IPS DF 19.7 (cell line): ENCODE measurements around the gene TLL2.

Source experiments
- DNase-seq: peaks from one replicate; pipeline ENCODE4 v3.0.0-alpha.2; 2013; ENCODE audit warnings: low read depth, low spot score

TLL2 gene

DNA sequence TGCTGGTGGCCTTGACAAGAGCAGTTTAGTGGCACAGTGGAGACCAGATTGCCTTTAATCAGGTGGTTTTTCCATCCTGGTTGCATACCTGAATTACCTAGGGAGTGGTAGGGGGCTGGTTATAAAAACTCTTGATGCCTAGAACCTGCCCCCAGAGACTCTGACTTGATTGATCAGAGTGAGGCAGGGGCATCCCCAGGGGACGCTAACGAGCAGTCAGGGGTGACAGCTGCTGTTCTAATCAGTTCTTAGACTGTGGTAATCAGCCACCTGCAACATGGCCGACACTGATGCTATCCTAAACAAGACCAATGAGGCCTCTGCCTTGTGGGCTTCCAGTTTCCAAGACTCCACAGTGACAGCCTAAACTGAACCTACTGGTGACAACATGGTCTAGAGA is 153.0 kb downstream of the TLL2 start:
- no peak for DNase-seq

- no peak for DNase-seq
Measured at GRCh38 chr10:96360331-96360730, 153.4 kb downstream of the TLL2 start.

GRCh38 chr10:96359616-96360015 is 154.1 kb downstream of the TLL2 start:
- no peak for DNase-seq

DNA sequence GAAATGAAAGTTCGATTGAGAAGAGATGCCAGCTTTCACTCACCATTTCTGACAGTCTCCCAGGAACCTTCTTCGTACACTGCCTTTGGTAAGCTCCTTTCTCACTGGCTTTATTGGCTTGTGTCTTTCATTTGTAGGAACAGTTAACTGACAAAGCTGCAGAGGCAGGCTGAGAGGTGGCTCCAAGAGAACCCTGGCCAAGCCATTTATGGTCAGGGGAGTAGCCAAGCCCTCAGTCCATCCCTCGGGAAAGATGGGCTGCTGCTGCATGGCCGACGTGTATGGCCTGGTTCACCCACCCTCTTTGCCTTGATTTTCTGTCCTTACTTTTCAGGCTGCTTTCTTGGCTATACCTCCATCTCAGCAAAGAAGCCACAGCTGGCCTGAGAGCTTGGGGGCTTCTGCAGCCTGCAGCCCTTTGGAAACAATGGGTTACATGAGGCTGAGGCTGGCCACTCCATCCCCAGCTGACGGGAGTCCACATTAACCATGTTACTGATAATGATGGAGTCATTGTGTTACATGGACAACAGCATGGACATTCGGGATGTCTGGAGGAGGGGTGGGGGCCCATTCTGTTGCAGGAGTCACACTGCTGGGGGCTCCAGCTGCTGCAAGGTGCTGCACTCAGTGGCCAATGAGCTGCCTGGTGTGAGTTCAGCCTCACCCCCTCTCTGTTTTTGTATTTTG is 154.7 kb downstream of the TLL2 start, which contains the start of gene OPALIN:
Gene OPALIN, minus strand, starts transcription at position 152 of the 690 bp plus-strand sequence. Its CDS starts 106 bp downstream, at position 46.
- DNase-seq: no peak

DNA sequence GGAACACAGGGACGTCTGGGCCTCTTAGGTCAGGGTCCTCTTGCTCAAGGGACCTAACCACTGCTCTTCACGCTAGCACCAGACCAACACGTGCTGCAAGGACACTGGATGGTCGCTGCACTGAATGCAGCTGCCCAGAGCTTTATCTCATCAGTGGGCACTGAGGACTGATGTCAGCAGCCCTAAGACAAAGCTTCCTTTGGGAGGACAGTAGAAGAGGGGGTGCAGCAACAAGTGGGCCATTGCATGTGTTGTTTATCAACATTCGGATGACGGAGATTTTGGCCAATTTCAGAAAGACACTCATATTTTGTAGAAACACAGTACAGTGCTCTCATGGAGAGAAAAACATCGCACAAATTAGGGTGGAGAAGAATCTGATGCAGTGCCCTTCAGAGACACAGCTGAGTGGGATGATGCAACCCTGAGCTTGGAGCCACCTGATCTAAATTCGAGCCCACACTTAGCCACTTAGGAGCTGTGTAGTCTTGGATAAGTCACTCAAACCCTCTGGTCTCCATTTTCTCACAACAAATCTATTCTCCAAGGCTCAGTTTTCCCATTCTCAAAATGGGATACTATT is 156.6 kb downstream of the TLL2 start:
- no peak for DNase-seq

- DNase-seq: no peak
Measured at GRCh38 chr10:96352582-96352981, 161.1 kb downstream of the TLL2 start.

GRCh38 chr10:96352027-96352426 is 161.7 kb downstream of the TLL2 start:
- DNase-seq: no peak

DNA sequence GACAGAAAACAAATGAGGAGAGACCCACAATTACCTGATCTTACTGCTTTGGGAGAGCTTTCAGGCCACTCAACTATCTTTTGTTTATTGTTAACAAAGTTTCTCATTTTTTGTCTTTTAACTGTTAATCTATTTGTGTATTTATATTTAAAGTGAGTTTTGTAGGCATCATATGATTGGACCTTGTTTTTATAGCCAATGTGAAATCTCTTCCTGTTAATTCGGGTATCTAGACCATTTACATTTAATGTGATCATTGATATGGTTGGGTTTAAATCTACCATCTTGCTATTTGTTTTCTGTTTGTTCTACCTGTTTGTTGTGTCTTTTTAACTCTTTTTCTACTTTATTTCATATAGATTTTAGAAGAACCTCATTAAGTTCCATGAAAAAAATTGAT is 167.4 kb downstream of the TLL2 start:
- no peak for DNase-seq

DNA sequence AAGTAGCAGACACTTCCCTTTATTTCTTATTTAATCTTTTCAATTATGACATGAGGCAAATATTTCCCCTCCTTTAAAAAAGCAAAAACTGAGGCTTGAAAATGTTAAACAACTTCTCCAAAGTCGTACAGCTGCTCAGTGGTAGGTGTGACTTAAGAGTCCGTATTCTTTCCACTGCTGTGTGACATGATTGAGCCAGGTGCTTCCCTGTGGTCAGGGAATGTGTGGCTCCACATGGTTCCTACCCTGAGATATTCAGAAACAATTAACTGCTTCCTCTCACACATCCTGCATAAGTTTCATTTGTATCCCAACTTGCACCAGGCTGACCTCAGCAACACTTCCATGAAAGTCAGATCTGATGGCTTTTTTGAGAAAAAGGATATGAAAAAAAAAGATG is 168.5 kb downstream of the TLL2 start:
- DNase-seq: peak; percentile 85

- DNase-seq: no peak
Measured at GRCh38 chr10:96344178-96344577, 169.5 kb downstream of the TLL2 start.

DNA sequence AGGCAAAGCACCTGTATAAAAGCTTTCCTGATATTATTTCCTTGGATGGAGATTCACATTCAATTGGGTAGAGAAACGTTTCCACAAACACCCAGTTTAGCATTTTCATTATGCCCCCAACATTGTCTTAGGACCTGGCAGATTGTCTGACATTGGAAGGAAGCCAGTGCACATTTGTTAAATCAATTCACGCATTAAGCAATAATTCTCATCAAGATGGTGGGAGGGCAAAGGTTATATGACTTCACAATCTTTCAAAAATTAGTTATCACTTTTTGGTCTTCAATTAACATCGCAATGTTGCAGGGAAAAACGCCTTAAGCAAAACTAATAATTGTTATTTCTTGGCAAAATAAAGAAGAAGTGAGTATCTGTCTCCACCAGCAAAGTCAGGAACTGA is 171.3 kb downstream of the TLL2 start:
- no peak for DNase-seq

DNA sequence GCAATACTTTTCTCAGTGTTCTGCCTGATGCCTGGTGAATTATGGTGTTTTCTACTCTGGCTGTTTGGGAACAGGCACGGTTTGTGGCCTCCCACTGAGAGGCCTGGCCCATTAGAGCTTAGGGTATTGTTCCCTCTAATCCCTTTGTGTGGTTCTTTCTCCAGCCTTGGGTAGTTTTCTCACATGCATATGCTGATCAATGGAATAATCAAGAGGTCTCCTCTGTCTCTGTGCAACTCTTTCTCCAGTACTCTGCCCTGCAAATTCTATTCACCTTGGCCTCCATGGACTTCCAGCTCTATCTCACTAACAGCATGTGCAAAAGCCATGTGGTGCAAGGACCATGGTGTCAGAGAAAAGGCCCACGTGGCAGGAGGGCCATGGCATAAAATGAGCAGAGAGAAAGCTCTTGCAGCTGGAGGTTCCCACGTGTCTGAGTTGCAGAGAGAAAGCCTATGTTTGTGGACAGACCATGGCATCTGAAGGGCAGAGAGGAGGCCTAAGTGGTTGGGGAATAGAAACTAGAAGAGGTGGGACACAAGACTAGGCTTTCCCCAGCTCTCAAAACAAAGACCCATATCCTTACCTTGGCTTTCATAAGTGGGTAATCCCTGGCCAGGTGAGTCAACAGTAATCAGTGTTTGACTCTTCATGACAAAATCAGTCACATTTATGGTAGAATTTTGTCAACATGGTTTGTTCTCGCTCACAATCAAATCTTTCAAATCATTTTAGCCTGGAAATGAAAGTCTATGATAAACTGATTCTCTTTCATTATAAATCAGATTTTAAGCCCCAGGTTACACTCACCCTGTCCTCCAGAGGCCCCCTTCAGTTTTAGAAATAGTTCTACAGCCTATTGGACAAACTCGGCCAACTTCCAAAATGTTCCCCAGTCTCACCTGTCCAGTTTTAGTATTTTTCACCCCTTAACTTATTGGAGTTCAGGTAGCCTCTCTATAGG is 172.2 kb downstream of the TLL2 start:
- DNase-seq: no peak

DNA sequence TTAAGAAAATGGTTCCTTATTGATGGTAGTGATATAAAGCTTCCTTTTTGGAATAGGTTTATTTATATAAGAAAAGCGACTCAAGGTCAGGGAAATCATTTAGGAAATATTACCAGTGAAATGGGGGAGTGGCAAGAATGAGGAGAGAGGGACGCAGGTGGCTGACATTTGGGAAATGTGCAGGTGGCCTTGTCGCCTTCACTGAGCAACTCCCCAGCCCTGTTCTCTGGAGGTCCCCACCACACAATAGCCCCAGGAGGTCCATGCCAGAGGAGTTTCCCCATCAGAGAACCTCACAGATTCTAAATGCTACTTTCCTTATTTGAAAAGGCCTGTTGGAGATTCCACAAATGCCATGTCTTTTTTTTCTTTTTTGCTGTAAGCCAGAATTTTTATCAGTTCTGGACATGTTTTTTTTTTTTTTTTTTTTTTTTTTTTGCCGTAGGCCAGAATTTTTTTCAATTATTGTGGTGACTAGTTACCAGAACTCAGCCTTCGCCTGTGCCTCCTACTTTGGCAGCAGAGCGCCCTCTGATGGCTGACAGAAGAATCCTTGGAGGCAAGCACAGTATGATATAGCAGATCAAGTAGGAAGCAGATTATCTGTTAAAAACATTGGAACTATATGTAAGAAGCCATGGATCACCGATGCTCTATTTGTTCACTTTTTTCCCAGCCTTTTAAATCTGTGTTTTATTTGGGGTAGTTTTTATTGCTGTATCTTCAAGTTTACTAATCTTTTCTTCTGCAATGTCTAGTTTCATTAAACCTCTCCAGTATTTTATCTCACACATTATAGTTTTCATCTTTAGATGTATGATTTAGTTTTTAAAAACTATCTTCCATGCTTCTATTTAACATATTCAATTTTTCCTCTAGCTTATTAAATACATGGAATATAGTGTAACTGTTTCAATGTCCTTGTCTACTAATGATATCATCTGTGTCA is 173.5 kb downstream of the TLL2 start:
- DNase-seq: no peak

- no peak for DNase-seq
Measured at GRCh38 chr10:96339383-96339782, 174.3 kb downstream of the TLL2 start.

DNA sequence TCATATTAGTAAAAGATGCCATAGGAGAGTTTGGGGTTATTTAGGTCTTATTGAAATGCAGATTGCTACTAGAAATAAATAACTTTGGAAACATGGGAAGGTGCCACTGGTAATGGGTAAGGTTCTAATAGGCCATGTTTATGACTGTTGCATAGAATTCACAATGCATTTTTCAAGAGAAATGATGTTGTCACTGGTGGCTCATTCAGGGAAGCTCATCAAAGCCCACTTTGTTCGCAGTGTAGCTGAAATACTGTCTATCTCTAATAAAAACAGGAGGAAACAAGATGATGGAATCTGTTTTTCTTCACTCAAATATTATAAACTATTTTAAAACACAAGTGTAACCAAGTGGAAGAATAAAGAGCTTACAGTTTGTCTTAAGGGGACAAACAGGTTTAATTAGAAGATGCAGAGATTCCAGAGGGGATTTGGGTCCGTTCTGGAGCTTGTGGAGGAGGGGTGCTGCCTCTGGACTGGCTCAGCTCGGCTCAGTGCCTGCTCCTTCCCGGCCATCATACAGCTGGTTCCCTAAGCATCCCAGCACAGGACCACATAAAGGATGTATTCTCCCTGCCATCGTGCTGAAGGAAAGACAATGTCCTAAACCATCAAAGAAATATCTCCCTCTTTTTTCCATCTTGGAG is 175.3 kb downstream of the TLL2 start:
- DNase-seq: no peak

- DNase-seq: no peak
Measured at GRCh38 chr10:96337106-96337505, 176.6 kb downstream of the TLL2 start.

GRCh38 chr10:96334616-96335526 is 178.9 kb downstream of the TLL2 start:
- no peak for DNase-seq

DNA sequence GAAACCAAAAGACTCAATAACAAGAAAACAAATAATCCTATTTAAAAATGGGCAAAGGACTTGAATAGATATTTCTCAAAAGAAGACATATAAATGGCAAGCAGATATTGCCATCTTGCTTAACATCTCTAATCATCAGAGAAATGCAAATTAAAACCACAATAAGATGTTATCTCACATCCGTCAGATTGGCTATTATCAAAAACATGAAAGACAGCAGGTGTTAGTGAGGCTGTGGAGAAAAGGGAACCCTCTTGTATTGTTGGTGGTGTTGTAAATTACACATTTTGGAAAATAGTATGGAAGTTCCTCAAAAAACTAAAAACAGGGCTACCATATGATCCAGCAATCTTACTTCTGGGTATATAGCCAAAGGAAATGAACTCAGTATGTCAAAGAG is 180.6 kb downstream of the TLL2 start:
- DNase-seq: no peak

GRCh38 chr10:96327462-96327861 is 186.3 kb downstream of the TLL2 start:
- DNase-seq: no peak
